HCT116 (cell line): ENCODE measurements around the gene FGF14. TPM values are rescaled to one million over a fixed set of nuclear protein-coding genes. Genes with fewer than 3 reads are reported as not detected.

Source experiments
- ATAC-seq: fragments of 200-7000 bp; cut with Tn5 transposase; 2 replicates; pipeline ENCODE4 v1.9.1; 2020; ENCODE audit warnings: mild to moderate bottlenecking, moderate library complexity
- BruUV-seq: library from RNA; stranded (reverse); fragments of 400-500 nt; replicated peaks from 2 replicates; lab custom pipeline; 2021; lab: Mats Ljungman, UMichigan
- CTCF ChIA-PET: fragments of 300-600 bp; sonication (Branson Sonifier 250); formaldehyde crosslinking; loops from one replicate; lab custom pipeline; 2021; ENCODE audit warnings: antibody characterized with exemption; lab: Charles Lee
- POLR2A ChIA-PET: fragments of 300-600, 350-600 bp; sonication (Branson Sonifier 250); formaldehyde crosslinking; loops from one replicate; lab custom pipeline; 2021; ENCODE audit warnings: antibody characterized with exemption; lab: Charles Lee
- RAD21 ChIA-PET, 2 experiments: fragments of 300-600 bp; sonication (Branson Sonifier 250); formaldehyde crosslinking; loops; one replicate each; lab custom pipeline; 2023; ENCODE audit warnings: low total read pairs in 2 of 2; ENCODE audit not compliant: uncharacterized antibody in 2 of 2, unreplicated experiment in 2 of 2, low non-redundant PET in 1 of 2; lab: Charles Lee
- DNase-seq: peaks from one replicate; pipeline ENCODE4 v3.0.0-alpha.2; 2010; ENCODE audit warnings: low read depth, low spot score
- H2AFZ ChIP-seq: fragments of 200-600 bp; shearing (Covaris generic), sonication (generic); 2 replicates; pipeline ENCODE4 v1.6.1; 2017; ENCODE audit warnings: low read depth, mixed run types, mixed read lengths, antibody characterized with exemption, low read length; ENCODE audit not compliant: poor library complexity, severe bottlenecking
- H3K27ac ChIP-seq: 2 replicates; pipeline ENCODE4 v1.5.1; 2012; ENCODE audit warnings: low read depth, low read length
- H3K27me3 ChIP-seq: fragments of 200-600 bp; sonication (generic); 2 replicates; pipeline ENCODE4 v1.6.1; 2016; ENCODE audit warnings: mixed run types, low read length, mixed read lengths; ENCODE audit not compliant: insufficient read depth
- H3K36me3 ChIP-seq, 2 experiments: fragments of 200-500 bp in 1 of 2; fragments of 200-600 bp in 1 of 2; sonication (Bioruptor generic) in 1 of 2; sonication (generic) in 1 of 2; 2 replicates each; pipeline versions ENCODE4 v1.5.1 to v1.6.1; 2014 to 2016; ENCODE audit warnings: low read length in 2 of 2, inconsistent platforms in 1 of 2, mixed read lengths in 1 of 2, mixed run types in 1 of 2; ENCODE audit not compliant: insufficient read depth in 2 of 2, control insufficient read depth in 1 of 2
- H3K4me1 ChIP-seq, 2 experiments: fragments of 200-600 bp in 1 of 2; sonication (generic) in 1 of 2; 2 replicates each; pipeline versions ENCODE4 v1.5.1 to v1.6.1; 2012 to 2017; ENCODE audit warnings: low read length in 2 of 2, inconsistent platforms in 1 of 2, mild to moderate bottlenecking in 1 of 2, mixed read lengths in 1 of 2, mixed run types in 1 of 2, moderate library complexity in 1 of 2; ENCODE audit not compliant: insufficient read depth in 2 of 2, control insufficient read depth in 1 of 2
- H3K4me2 ChIP-seq: fragments of 200-600 bp; sonication (generic); 2 replicates; pipeline ENCODE4 v1.6.1; 2017; ENCODE audit warnings: mixed run types, low read length, mixed read lengths
- H3K4me3 ChIP-seq, 2 experiments: fragments of 200-600 bp in 1 of 2; sonication (generic) in 1 of 2; replicated peaks in 1 of 2; 2 replicates each; pipeline ENCODE4 v1.5.1; 2011 to 2016; ENCODE audit warnings: low read length in 2 of 2, control low read depth in 1 of 2, low read depth in 1 of 2, mild to moderate bottlenecking in 1 of 2, mixed read lengths in 1 of 2, mixed run types in 1 of 2
- H3K79me2 ChIP-seq: fragments of 200-600 bp; sonication (generic); 2 replicates; pipeline ENCODE4 v1.6.1; 2017; ENCODE audit warnings: mild to moderate bottlenecking, mixed run types, low read length, moderate library complexity, mixed read lengths; ENCODE audit not compliant: insufficient read depth
- H3K9ac ChIP-seq: fragments of 200-600 bp; sonication (generic); 2 replicates; pipeline ENCODE4 v1.6.1; 2016; ENCODE audit warnings: low read length, mixed read lengths
- H3K9me2 ChIP-seq: fragments of 200-600 bp; sonication (generic), shearing (Covaris generic); 2 replicates; pipeline ENCODE4 v1.6.1; 2017; ENCODE audit warnings: mixed run types, mild to moderate bottlenecking, moderate library complexity; ENCODE audit not compliant: insufficient read depth
- H3K9me3 ChIP-seq, 2 experiments: fragments of 200-500 bp in 1 of 2; fragments of 200-600 bp in 1 of 2; sonication (Bioruptor generic) in 1 of 2; sonication (generic) in 1 of 2; 2 replicates each; pipeline ENCODE4 v1.6.1; 2014 to 2017; ENCODE audit warnings: low read length in 2 of 2, mixed read lengths in 2 of 2, inconsistent platforms in 1 of 2, low read depth in 1 of 2, mild to moderate bottlenecking in 1 of 2, mixed run types in 1 of 2, moderate library complexity in 1 of 2; ENCODE audit not compliant: control insufficient read depth in 1 of 2, insufficient read depth in 1 of 2
- H4K20me1 ChIP-seq: fragments of 200-600 bp; sonication (generic), shearing (Covaris generic); 2 replicates; pipeline ENCODE4 v1.6.1; 2017; ENCODE audit warnings: mixed run types, mild to moderate bottlenecking, moderate library complexity; ENCODE audit not compliant: insufficient read depth
- CEBPB ChIP-seq: IDR thresholded peaks from 2 replicates; pipeline ENCODE4 v1.6.1; 2012; ENCODE audit warnings: low read depth
- CTCF ChIP-seq, 3 experiments: fragments of 200-600 bp in 1 of 3; sonication (generic) in 1 of 3; IDR thresholded peaks in 2 of 3; conservative IDR thresholded peaks in 1 of 3; 2 replicates each; pipeline ENCODE4 v1.5.1; 2012 to 2017; ENCODE audit warnings: low read depth in 2 of 3, low read length in 2 of 3, antibody characterized with exemption in 1 of 3, borderline replicate concordance in 1 of 3, control low read depth in 1 of 3, mild to moderate bottlenecking in 1 of 3, mixed read lengths in 1 of 3, mixed run types in 1 of 3, moderate library complexity in 1 of 3; ENCODE audit not compliant: insufficient read depth in 1 of 3
- EZH2 ChIP-seq: fragments of 200-600 bp; sonication (generic); IDR thresholded peaks from 2 replicates; pipeline ENCODE4 v1.6.1; 2017; ENCODE audit warnings: antibody characterized with exemption, mixed run types
- EZH2phosphoT487 ChIP-seq: fragments of 200-600 bp; IDR thresholded peaks from 2 replicates; pipeline ENCODE4 v1.6.1; 2018; ENCODE audit warnings: antibody characterized with exemption, borderline replicate concordance
- FOSL1 ChIP-seq: IDR thresholded peaks from 2 replicates; pipeline ENCODE4 v1.6.1; 2012; ENCODE audit warnings: low read depth
- JUND ChIP-seq: IDR thresholded peaks from 2 replicates; pipeline ENCODE4 v1.6.1; 2012
- POLR2A ChIP-seq: IDR thresholded peaks from 2 replicates; pipeline ENCODE4 v1.7.0; 2011; ENCODE audit warnings: borderline replicate concordance; ENCODE audit not compliant: insufficient read depth, insufficient read length; ENCODE audit errors: extremely low read depth
- POLR2AphosphoS5 ChIP-seq: IDR thresholded peaks from 2 replicates; pipeline ENCODE4 v1.6.1; 2011; ENCODE audit warnings: mild to moderate bottlenecking, low read depth, low read length, moderate library complexity
- SIN3A ChIP-seq: IDR thresholded peaks from 2 replicates; pipeline ENCODE4 v1.6.1; 2012; ENCODE audit warnings: low read depth
- SP1 ChIP-seq: IDR thresholded peaks from 2 replicates; pipeline ENCODE4 v1.6.1; 2012; ENCODE audit warnings: low read depth
- TCF7L2 ChIP-seq: IDR thresholded peaks from 2 replicates; pipeline ENCODE4 v1.7.0; 2011; ENCODE audit warnings: borderline replicate concordance, inconsistent platforms; ENCODE audit not compliant: insufficient read depth, insufficient read length; ENCODE audit errors: extremely low read depth
- ZNF274 ChIP-seq: fragments of 200-500 bp; sonication (Bioruptor generic); IDR thresholded peaks from 2 replicates; pipeline ENCODE4 v1.6.1; 2014; ENCODE audit warnings: mild to moderate bottlenecking, low read depth, low read length, inconsistent platforms
- intact Hi-C: fragments of 100-400 bp; cut with micrococcal nuclease; formaldehyde crosslinking; loops from 2 replicates; pipeline ENCODE4 v1.10.0; 2022
- total RNA-seq: library from RNA; stranded (reverse); gene quantifications from one replicate; pipeline ENCODE4 v1.2.1, GENCODE V29; 2021; ENCODE audit not compliant: unreplicated experiment

FGF14 gene
- total RNA-seq, 1 experiment from 2014 or later, result not detected

- TF ChIP-seq EZH2phosphoT487, result no peak
- TF ChIP-seq CTCF (IDR thresholded peaks at IDR 0.05 in 2 of 3, conservative IDR thresholded peaks at IDR 0.05 in 1 of 3; ENCODE audit: borderline replicate concordance in 1 of 3, insufficient read depth in 1 of 3, low read depth in 2 of 3, low read length in 2 of 3), result no peak
- TF ChIP-seq FOSL1, result no peak
- TF ChIP-seq POLR2A, result no peak
- no peak for TF ChIP-seq SP1
- no peak for TF ChIP-seq ZNF274
- no peak for TF ChIP-seq JUND
- TF ChIP-seq SIN3A, result no peak
- no peak for TF ChIP-seq POLR2AphosphoS5
- TF ChIP-seq TCF7L2, result no peak
- no peak for TF ChIP-seq CEBPB
- TF ChIP-seq EZH2, result no peak
- Histone ChIP-seq H4K20me1 (no peaks in the 10 kb centered on the region), H3K9me2 (no peaks in the 10 kb centered on the region), H3K9ac (no peak overlapping the region), H3K27me3 (no peaks in the 10 kb centered on the region), H3K4me3 (no peak overlapping the region), H2AFZ (no peak overlapping the region), H3K79me2 (no peaks in the 10 kb centered on the region), H3K4me1 (no peaks in the 10 kb centered on the region), H3K27ac (no peak overlapping the region), H3K36me3 (no peaks in the 10 kb centered on the region), H3K4me2 (no peak overlapping the region), H3K9me3 (peaks cover 0 to 11% of the 10 kb centered on the region in 2 experiments; a peak in 1 of 4 replicates)
- BruUV-seq, result no TSS peak
- no peak for DNase-seq
- intact Hi-C loops, result no loop called here
- ChIA-PET CTCF (no interaction called here), POLR2A (no interaction called here), RAD21 (no interaction called here)
- no peak for ATAC-seq
Measured at GRCh38 chr13:101965096-101965495, 436.8 kb downstream of the FGF14 start.
